GM18499 (cell line): ENCODE measurements around the gene HLA-E.
"Not testable (repeated sequence)": the region's sequence is repeated elsewhere in the genome, so short reads cannot be mapped to it uniquely, and the experiment has no call there.

Source experiments
- ATAC-seq: cut with Tn5 transposase; IDR thresholded peaks from one replicate; pipeline ENCODE4 v1.9.1; 2021; ENCODE audit warnings: moderate number of reproducible peaks; ENCODE audit not compliant: insufficient read depth, unreplicated experiment

HLA-E gene

GRCh38 chr6:30480536-30481156 is 8.7 kb upstream of the HLA-E start:
- ATAC-seq: no peak

GRCh38 chr6:30481211-30481964 is 7.9 kb upstream of the HLA-E start:
- no peak for ATAC-seq

GRCh38 chr6:30481965-30482644 is 7.2 kb upstream of the HLA-E start:
- not testable (repeated sequence) for ATAC-seq

GRCh38 chr6:30483677-30484279 is 5.5 kb upstream of the HLA-E start:
- no peak for ATAC-seq

- ATAC-seq: no peak
Observed at GRCh38 chr6:30485236-30485635, 4.1 kb upstream of the HLA-E start.

GRCh38 chr6:30487926-30488325 is 1.4 kb upstream of the HLA-E start:
- ATAC-seq: no peak

- not testable (repeated sequence) for ATAC-seq
Observed at GRCh38 chr6:30488697-30489080, 620 bp upstream of the HLA-E start.

GRCh38 chr6:30490026-30490876 is 942 bp downstream of the HLA-E start:
- ATAC-seq: no peak

GRCh38 chr6:30491291-30491953 is 2.1 kb downstream of the HLA-E start:
- not testable (repeated sequence) for ATAC-seq

GRCh38 chr6:30491991-30492952 is 3.0 kb downstream of the HLA-E start:
- no peak for ATAC-seq

- ATAC-seq: no peak
Observed at GRCh38 chr6:30493643-30494250, 4.4 kb downstream of the HLA-E start.

GRCh38 chr6:30494291-30494861 is 5.1 kb downstream of the HLA-E start:
- ATAC-seq: no peak

- ATAC-seq: not testable (repeated sequence)
Observed at GRCh38 chr6:30495060-30495459, 5.8 kb downstream of the HLA-E start.

GRCh38 chr6:30495993-30496392 is 6.7 kb downstream of the HLA-E start:
- ATAC-seq: no peak

- ATAC-seq: not testable (repeated sequence)
Observed at GRCh38 chr6:30497261-30497599, 7.9 kb downstream of the HLA-E start.

GRCh38 chr6:30497714-30498113 is 8.4 kb downstream of the HLA-E start:
- ATAC-seq: no peak

GRCh38 chr6:30498705-30499104 is 9.4 kb downstream of the HLA-E start:
- ATAC-seq: not testable (repeated sequence)
